H1 (cell line): Measurements from ENCODE around the gene RFX2.

Source experiments
- CTCF ChIP-seq, 3 experiments: IDR thresholded peaks; 1 replicate in 2 of 3; 2 replicates in 1 of 3; pipeline versions ENCODE4 v1.5.1 to v1.6.1; 2011; ENCODE audit warnings: low read length in 3 of 3, mild to moderate bottlenecking in 3 of 3, inconsistent platforms in 2 of 3, low read depth in 1 of 3, moderate library complexity in 1 of 3; ENCODE audit not compliant: insufficient read depth in 1 of 3; ENCODE audit errors: control extremely low read depth in 1 of 3
- EZH2 ChIP-seq: fragments of 200-600 bp; sonication (generic); IDR thresholded peaks from 2 replicates; pipeline ENCODE4 v1.7.1; 2012; ENCODE audit warnings: low read depth, mild to moderate bottlenecking, moderate library complexity, low read length, inconsistent platforms; ENCODE audit not compliant: severe bottlenecking
- SIN3A ChIP-seq, 2 experiments: IDR thresholded peaks in 1 of 2; conservative IDR thresholded peaks in 1 of 2; 2 replicates each; pipeline ENCODE4 v1.6.1; 2011 to 2012; ENCODE audit warnings: low read length in 2 of 2, improper control_type of control experiment in 1 of 2, low read depth in 1 of 2, mild to moderate bottlenecking in 1 of 2

GRCh38 chr19:6002591-6002990 is 107.7 kb downstream of the RFX2 start:
- TF ChIP-seq CTCF (IDR thresholded peaks at IDR 0.05; ENCODE audit: control extremely low read depth in 1 of 3, insufficient read depth in 1 of 3, low read depth in 1 of 3, low read length in 3 of 3) (no peak), SIN3A (conservative IDR thresholded peaks at IDR 0.05 in 1 of 2, IDR thresholded peaks at IDR 0.05 in 1 of 2; ENCODE audit: low read depth in 1 of 2, low read length in 2 of 2) (no peak), EZH2 (no peak)
